ENCODE data around the gene EEF1A2.

The EEF1A2 gene

GRCh38 chr20:63525971-63526370 is 27.1 kb upstream of the EEF1A2 start:
- H3K27ac ChIP-seq (ENCODE audit: low read depth, low read length, poor library complexity, severe bottlenecking): no peak overlapping the region
- no peaks in the 10 kb centered on the region for H3K27me3 ChIP-seq (ENCODE audit: insufficient read depth, low read length)
- no peak overlapping the region for H3K4me2 ChIP-seq (ENCODE audit: low read length)
- no peak overlapping the region for H2AFZ ChIP-seq (ENCODE audit: low read length)
- TF ChIP-seq CTCF (IDR thresholded peaks at IDR 0.05; ENCODE audit: low read length): no peak
- H3K9me2 ChIP-seq (ENCODE audit: low read depth, low read length): no peaks in the 10 kb centered on the region
- no peaks in the 10 kb centered on the region for H4K20me1 ChIP-seq (ENCODE audit: insufficient read depth, low read length)
- no peaks in the 10 kb centered on the region for H3F3A ChIP-seq (ENCODE audit: insufficient read depth, low read length)
- H3K9ac ChIP-seq (ENCODE audit: low read length): no peak overlapping the region
- H3K4me3 ChIP-seq (ENCODE audit: low read depth, low read length, poor library complexity, severe bottlenecking): no peak overlapping the region
- H3K9me3 ChIP-seq (ENCODE audit: low read length): 0 out of 2 replicates have a peak, but pooled peaks cover 6% of the 10 kb centered on the region
- H3K36me3 ChIP-seq (ENCODE audit: insufficient read depth, low read length): peaks cover 27% of the 10 kb centered on the region
- peaks cover 5% of the 10 kb centered on the region for H3K4me1 ChIP-seq (ENCODE audit: insufficient read depth, low read length, severe bottlenecking)
- H3K79me2 ChIP-seq (ENCODE audit: insufficient read depth, low read length): no peaks in the 10 kb centered on the region

GRCh38 chr20:63525185-63525584 is 26.3 kb upstream of the EEF1A2 start:
- no peak overlapping the region for H2AFZ ChIP-seq (ENCODE audit: low read length)
- H3F3A ChIP-seq (ENCODE audit: insufficient read depth, low read length): no peaks in the 10 kb centered on the region
- H3K4me3 ChIP-seq (ENCODE audit: low read depth, low read length, poor library complexity, severe bottlenecking): no peak overlapping the region
- no peak overlapping the region for H3K27ac ChIP-seq (ENCODE audit: low read depth, low read length, poor library complexity, severe bottlenecking)
- TF ChIP-seq EZH2 (IDR thresholded peaks at IDR 0.05; ENCODE audit: borderline replicate concordance, low read length) (no peak), CTCF (IDR thresholded peaks at IDR 0.05; ENCODE audit: low read length) (no peak)
- H4K20me1 ChIP-seq (ENCODE audit: insufficient read depth, low read length): no peaks in the 10 kb centered on the region
- no peak overlapping the region for H3K4me2 ChIP-seq (ENCODE audit: low read length)
- H3K27me3 ChIP-seq (ENCODE audit: insufficient read depth, low read length): no peaks in the 10 kb centered on the region
- peaks cover 27% of the 10 kb centered on the region for H3K36me3 ChIP-seq (ENCODE audit: insufficient read depth, low read length)
- 0 out of 2 replicates have a peak, but pooled peaks cover 6% of the 10 kb centered on the region for H3K9me3 ChIP-seq (ENCODE audit: low read length)
- no peaks in the 10 kb centered on the region for H3K79me2 ChIP-seq (ENCODE audit: insufficient read depth, low read length)
- peaks cover 7% of the 10 kb centered on the region for H3K4me1 ChIP-seq (ENCODE audit: insufficient read depth, low read length, severe bottlenecking)
- H3K9ac ChIP-seq (ENCODE audit: low read length): no peak overlapping the region
- H3K9me2 ChIP-seq (ENCODE audit: low read depth, low read length): no peaks in the 10 kb centered on the region

- Histone ChIP-seq H3K4me2 (ENCODE audit: low read length) (no peak overlapping the region), H3K4me3 (ENCODE audit: low read depth, low read length, poor library complexity, severe bottlenecking) (no peak overlapping the region), H3K4me1 (ENCODE audit: insufficient read depth, low read length, severe bottlenecking) (peaks cover 14% of the 10 kb centered on the region), H4K20me1 (ENCODE audit: insufficient read depth, low read length) (no peaks in the 10 kb centered on the region), H3K9me2 (ENCODE audit: low read depth, low read length) (no peaks in the 10 kb centered on the region), H3K79me2 (ENCODE audit: insufficient read depth, low read length) (no peaks in the 10 kb centered on the region), H3K9me3 (ENCODE audit: low read length) (0 out of 2 replicates have a peak, but pooled peaks cover 6% of the 10 kb centered on the region), H2AFZ (ENCODE audit: low read length) (no peak overlapping the region), H3K27me3 (ENCODE audit: insufficient read depth, low read length) (no peaks in the 10 kb centered on the region), H3K36me3 (ENCODE audit: insufficient read depth, low read length) (peaks cover 27% of the 10 kb centered on the region), H3F3A (ENCODE audit: insufficient read depth, low read length) (no peaks in the 10 kb centered on the region), H3K27ac (ENCODE audit: low read depth, low read length, poor library complexity, severe bottlenecking) (no peak overlapping the region), H3K9ac (ENCODE audit: low read length) (no peak overlapping the region)
- TF ChIP-seq CTCF (IDR thresholded peaks at IDR 0.05; ENCODE audit: low read length) (no peak), EZH2 (IDR thresholded peaks at IDR 0.05; ENCODE audit: borderline replicate concordance, low read length) (no peak)
Measured at GRCh38 chr20:63522981-63523611, 24.2 kb upstream of the EEF1A2 start.

Data from OCI-LY1 (cell line).